DND-41 (cell line): ENCODE measurements around the gene PPIL6.

Source experiments
- CTCF ChIP-seq: IDR thresholded peaks from 2 replicates; pipeline ENCODE4 v1.5.1; 2012; ENCODE audit warnings: borderline replicate concordance, low read length, moderate library complexity, mild to moderate bottlenecking; ENCODE audit not compliant: poor library complexity, severe bottlenecking; ENCODE audit errors: extremely low read depth
- EZH2 ChIP-seq: IDR thresholded peaks from 3 replicates; pipeline ENCODE4 v1.6.1; 2012; ENCODE audit warnings: borderline replicate concordance, low read depth, mild to moderate bottlenecking, moderate library complexity, low read length, inconsistent platforms; ENCODE audit not compliant: severe bottlenecking

GRCh38 chr6:109342506-109342905, 97.9 kb downstream of the PPIL6 start:
- TF ChIP-seq CTCF: no peak
- TF ChIP-seq EZH2: no peak
